Retina (tissue), 1 donor: ENCODE data around the gene DMD.
"Not testable (repeated sequence)": the region's sequence is repeated elsewhere in the genome, so short reads cannot be mapped to it uniquely, and the experiment has no call there.

Experiments used
- DNase-seq: peaks from one replicate; pipeline ENCODE4 v3.0.0-alpha.2; 2016

The DMD gene

GRCh38 chrX:33211356-33212260, at the start of gene DMD:
DMD (minus strand) TSS chrX:33211549; CDS start chrX:33211312, 237 bp downstream.
- DNase-seq: no peak

GRCh38 chrX:33252306-33252825, 41.0 kb upstream of the DMD start:
- DNase-seq: no peak

- no peak for DNase-seq
Measured at GRCh38 chrX:33218819-33219218, 7.5 kb upstream of the DMD start.

- no peak for DNase-seq
Measured at GRCh38 chrX:33210156-33210555, 1.2 kb downstream of the DMD start.

DNA sequence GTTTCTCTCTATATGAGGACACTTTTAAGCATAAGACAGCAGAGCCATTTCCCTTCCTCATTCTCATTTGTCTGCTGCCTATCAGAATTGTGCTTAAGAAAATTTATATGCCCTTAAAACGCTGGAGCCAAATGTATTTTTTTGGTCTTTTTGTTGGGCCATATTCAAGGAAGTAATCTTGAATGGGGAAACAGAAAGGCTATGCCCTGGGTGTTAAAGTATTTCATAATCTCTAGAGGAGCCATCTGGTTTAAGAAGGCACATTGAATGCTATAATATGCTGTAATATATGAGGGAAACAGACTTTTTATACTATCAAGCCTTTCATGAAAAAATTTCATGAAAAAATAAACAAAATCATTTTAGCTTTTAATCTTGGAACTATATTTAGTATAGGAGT, 4.3 kb downstream of the DMD start:
- DNase-seq: no peak

DNA sequence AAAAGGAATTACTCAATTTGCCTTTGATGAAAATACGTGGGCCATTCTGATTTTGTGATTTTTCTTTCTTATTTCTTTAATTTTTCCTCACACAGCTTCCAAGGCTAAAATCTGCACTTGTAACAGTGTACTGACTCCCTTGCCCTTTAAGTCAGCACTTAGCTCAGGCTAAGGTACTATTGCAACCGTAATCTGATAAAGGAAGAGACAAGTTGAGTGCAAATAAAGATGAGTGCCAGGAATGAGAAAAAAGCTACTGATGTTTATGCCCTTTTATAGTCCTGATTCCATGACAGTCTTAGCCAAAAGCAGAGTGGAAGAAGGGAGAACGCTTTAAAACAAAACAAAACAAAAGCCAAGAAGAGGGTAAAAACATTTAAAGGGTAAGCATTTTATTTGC, 6.0 kb downstream of the DMD start:
- DNase-seq: no peak

DNA sequence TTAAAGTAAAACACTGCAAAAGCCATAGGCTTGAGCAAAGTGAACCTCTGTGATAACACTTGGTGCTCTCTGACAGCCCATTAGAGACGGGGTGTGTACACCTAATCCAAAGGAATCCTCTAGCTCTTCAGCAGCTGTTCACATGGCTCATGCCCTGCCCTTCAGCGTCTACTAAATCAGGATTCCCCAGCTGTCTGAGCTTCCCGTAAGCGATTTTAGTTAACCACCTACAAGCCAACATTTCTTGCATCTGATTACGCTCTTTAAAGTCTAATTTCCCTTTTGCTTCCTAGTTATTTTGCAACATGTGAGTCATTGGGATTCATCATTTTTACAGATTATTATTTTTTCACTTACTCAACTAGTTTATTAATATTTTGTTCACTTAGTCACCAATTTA, 6.5 kb downstream of the DMD start:
- DNase-seq: no peak

DNA sequence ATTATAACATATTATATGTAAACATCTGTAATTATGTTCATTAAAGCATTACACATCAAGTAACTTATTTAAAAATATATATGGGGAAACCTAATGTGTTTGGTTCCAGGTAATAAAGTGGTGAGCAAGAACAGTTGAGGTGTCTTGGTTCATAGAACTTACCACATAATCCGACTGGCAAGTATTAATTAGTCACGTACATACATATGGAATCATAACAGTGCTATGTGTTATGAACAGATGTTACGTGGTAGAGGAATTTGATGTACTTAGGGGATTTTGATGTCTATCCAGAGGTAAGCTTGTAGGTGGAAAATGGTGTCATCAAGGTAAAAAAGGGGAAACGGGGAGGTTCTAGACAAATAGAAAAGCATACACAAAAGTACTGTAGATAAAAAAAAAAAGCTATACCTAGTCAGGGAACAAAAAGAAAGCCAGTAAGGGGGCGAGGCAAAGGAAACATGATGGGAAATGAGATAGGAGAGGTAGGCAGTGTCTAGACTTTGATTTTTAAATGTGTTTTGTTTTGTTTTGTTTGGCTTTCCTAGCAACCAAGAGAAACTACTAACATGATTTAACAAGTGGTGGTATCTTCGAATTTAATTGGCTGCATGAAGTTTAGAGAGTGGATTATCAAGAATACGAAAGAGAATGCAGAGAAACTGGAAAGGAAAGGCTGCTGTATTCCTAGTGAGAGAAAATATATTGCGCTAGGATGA, 12.6 kb downstream of the DMD start:
- DNase-seq: no peak

DNA sequence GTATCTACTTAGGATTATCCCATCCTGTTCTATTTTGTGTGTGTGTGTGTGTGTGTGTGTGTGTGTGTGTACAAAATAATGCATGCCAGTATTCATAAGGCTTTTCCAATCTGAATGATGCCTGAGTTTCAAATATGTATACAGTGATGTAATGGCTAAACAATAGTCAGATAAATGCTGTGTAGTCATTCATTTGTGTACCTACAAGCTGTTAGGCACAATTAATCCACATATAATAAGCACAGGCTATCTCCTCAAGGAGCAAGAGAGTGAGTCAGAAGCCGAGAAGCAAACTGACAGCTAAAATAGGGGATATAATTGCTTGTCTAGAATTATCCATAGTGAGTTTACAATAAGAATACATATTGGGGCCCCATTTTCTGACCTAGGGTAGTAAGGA, 15.7 kb downstream of the DMD start:
- DNase-seq: no peak

- DNase-seq: no peak
Measured at GRCh38 chrX:33194876-33195433, 16.4 kb downstream of the DMD start.

GRCh38 chrX:33194289-33194688, 17.1 kb downstream of the DMD start:
- DNase-seq: no peak

DNA sequence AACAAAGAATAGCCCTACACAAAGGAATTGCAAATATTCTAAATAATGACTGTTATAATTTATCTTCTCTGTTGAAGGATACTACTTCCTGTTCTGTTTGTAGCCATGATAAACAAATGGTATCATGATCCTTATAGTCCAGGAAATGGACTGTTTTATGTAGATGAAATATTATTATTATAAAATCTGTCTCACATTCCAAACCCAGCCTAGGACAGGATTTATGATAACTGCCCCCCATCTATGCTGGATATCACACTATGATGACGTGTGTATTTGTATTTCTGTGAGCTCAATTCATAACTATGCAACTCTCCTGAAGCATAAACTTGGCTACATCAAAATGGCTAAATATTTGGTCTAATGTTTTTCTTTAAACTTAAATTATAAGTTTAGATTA, 21.3 kb downstream of the DMD start:
- DNase-seq: no peak

DNA sequence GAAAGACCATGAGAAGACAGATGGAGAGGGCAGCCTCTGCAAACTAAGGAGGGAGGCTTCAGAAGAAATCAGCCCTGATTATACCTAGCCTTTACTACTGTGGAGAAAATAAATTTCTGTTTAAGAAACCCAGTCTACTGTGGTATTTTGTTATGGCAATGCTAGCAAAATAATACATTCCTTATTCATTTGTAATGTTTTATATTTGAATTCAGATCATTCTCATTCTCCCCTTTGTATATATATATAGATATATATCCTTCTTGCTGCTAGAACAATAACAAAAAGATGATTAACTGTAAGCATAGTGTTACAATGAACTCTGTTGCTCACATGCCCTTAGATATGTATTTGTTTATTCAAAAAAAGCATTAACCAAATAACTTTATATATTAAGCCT, 22.5 kb downstream of the DMD start:
- DNase-seq: no peak

- DNase-seq: no peak
Measured at GRCh38 chrX:33188286-33188685, 23.1 kb downstream of the DMD start.

GRCh38 chrX:33184803-33185202, 26.5 kb downstream of the DMD start:
- not testable (repeated sequence) for DNase-seq

- DNase-seq: no peak
Measured at GRCh38 chrX:33183361-33183760, 28.0 kb downstream of the DMD start.

- no peak for DNase-seq
Measured at GRCh38 chrX:33178690-33179089, 32.7 kb downstream of the DMD start.

GRCh38 chrX:33178218-33178617, 33.1 kb downstream of the DMD start:
- no peak for DNase-seq

DNA sequence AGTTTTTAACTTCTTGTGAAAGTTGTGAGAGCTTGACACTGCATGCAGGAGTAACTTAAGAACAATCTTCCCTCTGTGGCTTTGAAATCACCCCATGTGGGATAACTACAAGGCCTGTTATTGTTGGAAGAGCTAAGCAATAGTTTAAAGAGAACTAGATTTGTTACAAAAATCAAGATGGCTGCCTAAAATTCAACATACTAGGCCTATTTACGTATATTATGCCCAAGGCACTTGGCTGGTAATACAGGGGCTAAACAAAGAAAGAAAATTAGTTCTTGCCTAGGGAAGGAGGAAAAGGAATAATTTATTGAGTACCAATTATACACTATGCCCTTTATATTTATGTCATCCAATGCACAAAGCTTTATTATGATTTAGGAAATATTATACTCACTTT, 36.1 kb downstream of the DMD start:
- DNase-seq: no peak

- no peak for DNase-seq
Measured at GRCh38 chrX:33171041-33171440, 40.3 kb downstream of the DMD start.

GRCh38 chrX:33161829-33162228, 49.5 kb downstream of the DMD start:
- DNase-seq: no peak

DNA sequence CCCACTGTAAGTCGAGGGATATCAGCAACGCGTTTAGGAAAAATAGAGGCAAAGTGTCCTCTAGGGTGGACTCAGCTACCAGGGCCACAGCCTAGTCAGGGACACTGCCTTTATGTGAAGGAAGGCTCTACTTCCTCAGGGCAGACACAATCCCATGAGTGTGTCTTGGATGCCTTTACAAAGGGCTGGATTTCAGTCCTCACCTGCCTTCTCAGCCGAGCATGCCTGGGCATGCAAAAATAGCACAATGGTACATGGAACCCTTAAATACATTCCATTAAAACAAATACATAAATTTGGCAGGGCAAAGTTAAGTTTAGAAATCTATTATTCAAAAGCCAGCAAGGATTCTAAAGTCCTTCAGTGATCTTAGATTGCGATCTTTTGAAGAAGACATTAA, 51.1 kb downstream of the DMD start:
- no peak for DNase-seq

DNA sequence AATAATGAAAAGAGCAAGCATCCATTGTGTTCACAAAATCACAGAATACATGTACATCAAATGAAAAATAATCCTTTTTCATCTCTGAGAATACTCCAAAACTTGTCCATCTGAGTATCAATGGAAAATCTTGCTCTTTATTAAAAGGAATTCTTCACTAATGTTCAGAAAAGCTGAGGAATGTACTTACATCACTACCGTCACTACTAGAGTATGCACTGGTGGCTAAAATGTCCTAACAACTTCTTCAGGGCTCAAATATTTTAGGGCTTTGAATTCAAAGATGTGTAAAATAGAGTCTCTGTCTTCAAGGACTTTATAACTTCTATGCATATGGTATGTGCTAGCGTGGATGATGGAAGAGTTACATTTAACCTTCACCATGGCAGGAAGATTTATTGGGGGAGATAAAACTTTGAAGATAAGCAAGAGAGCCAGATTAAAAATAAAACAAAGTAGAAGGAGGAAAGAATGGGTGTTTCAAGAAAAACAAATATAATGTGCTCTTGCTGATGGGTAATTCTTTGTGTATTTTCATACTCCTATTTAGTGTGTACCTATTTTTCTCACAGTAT, 55.1 kb downstream of the DMD start:
- DNase-seq: no peak
